Measurements from ENCODE around the gene AARS2.

Gene AARS2

GRCh38 chr6:44268095-44268628 is 45.0 kb downstream of the AARS2 start:
- Histone ChIP-seq H3K36me3 (ENCODE audit: insufficient read depth, low read length) (no peaks in the 10 kb centered on the region), H3K4me2 (ENCODE audit: low read length) (no peak overlapping the region), H3K27ac (ENCODE audit: low read depth, low read length, poor library complexity, severe bottlenecking) (no peak overlapping the region), H3K4me1 (ENCODE audit: insufficient read depth, low read length, severe bottlenecking) (peaks cover 21% of the 10 kb centered on the region), H3F3A (ENCODE audit: insufficient read depth, low read length) (no peaks in the 10 kb centered on the region), H3K4me3 (ENCODE audit: low read depth, low read length, poor library complexity, severe bottlenecking) (no peak overlapping the region), H3K9me2 (ENCODE audit: low read depth, low read length) (no peaks in the 10 kb centered on the region), H3K27me3 (ENCODE audit: insufficient read depth, low read length) (peaks cover 6% of the 10 kb centered on the region; the same call in 1 of the 2 replicates), H3K9ac (ENCODE audit: low read length) (no peak overlapping the region), H2AFZ (ENCODE audit: low read length) (no peak overlapping the region), H3K9me3 (ENCODE audit: low read length) (no peaks in the 10 kb centered on the region), H3K79me2 (ENCODE audit: insufficient read depth, low read length) (no peaks in the 10 kb centered on the region), H4K20me1 (ENCODE audit: insufficient read depth, low read length) (no peaks in the 10 kb centered on the region)
- TF ChIP-seq CTCF (IDR thresholded peaks at IDR 0.05; ENCODE audit: low read length) (peak; percentile 96), EZH2 (IDR thresholded peaks at IDR 0.05; ENCODE audit: borderline replicate concordance, low read length) (no peak)

- TF ChIP-seq CTCF (IDR thresholded peaks at IDR 0.05; ENCODE audit: low read length) (no peak), EZH2 (IDR thresholded peaks at IDR 0.05; ENCODE audit: borderline replicate concordance, low read length) (no peak)
- no peak overlapping the region for H3K27ac ChIP-seq (ENCODE audit: low read depth, low read length, poor library complexity, severe bottlenecking)
- no peaks in the 10 kb centered on the region for H3K9me3 ChIP-seq (ENCODE audit: low read length)
- no peak overlapping the region for H2AFZ ChIP-seq (ENCODE audit: low read length)
- peaks cover 4% of the 10 kb centered on the region; the same call in 1 of the 2 replicates for H3K36me3 ChIP-seq (ENCODE audit: insufficient read depth, low read length)
- H3K9me2 ChIP-seq (ENCODE audit: low read depth, low read length) = no peaks in the 10 kb centered on the region
- H3K4me2 ChIP-seq (ENCODE audit: low read length) = no peak overlapping the region
- H3K4me3 ChIP-seq (ENCODE audit: low read depth, low read length, poor library complexity, severe bottlenecking) = no peak overlapping the region
- H3K4me1 ChIP-seq (ENCODE audit: insufficient read depth, low read length, severe bottlenecking) = peaks cover 31% of the 10 kb centered on the region
- H4K20me1 ChIP-seq (ENCODE audit: insufficient read depth, low read length) = no peaks in the 10 kb centered on the region
- H3F3A ChIP-seq (ENCODE audit: insufficient read depth, low read length) = no peaks in the 10 kb centered on the region
- no peak overlapping the region for H3K9ac ChIP-seq (ENCODE audit: low read length)
- 0 out of 2 replicates have a peak, but pooled peaks cover 6% of the 10 kb centered on the region for H3K27me3 ChIP-seq (ENCODE audit: insufficient read depth, low read length)
- no peaks in the 10 kb centered on the region for H3K79me2 ChIP-seq (ENCODE audit: insufficient read depth, low read length)
Measured at GRCh38 chr6:44267252-44267651, 45.9 kb downstream of the AARS2 start.

- H4K20me1 ChIP-seq (ENCODE audit: insufficient read depth, low read length) = no peaks in the 10 kb centered on the region
- H3K9ac ChIP-seq (ENCODE audit: low read length) = no peak overlapping the region
- no peaks in the 10 kb centered on the region for H3K9me3 ChIP-seq (ENCODE audit: low read length)
- no peaks in the 10 kb centered on the region for H3K79me2 ChIP-seq (ENCODE audit: insufficient read depth, low read length)
- no peak for TF ChIP-seq CTCF (IDR thresholded peaks at IDR 0.05; ENCODE audit: low read length)
- TF ChIP-seq EZH2 (IDR thresholded peaks at IDR 0.05; ENCODE audit: borderline replicate concordance, low read length) = no peak
- peaks cover 38% of the 10 kb centered on the region for H3K4me1 ChIP-seq (ENCODE audit: insufficient read depth, low read length, severe bottlenecking)
- no peaks in the 10 kb centered on the region for H3K9me2 ChIP-seq (ENCODE audit: low read depth, low read length)
- no peak overlapping the region for H3K4me2 ChIP-seq (ENCODE audit: low read length)
- H3F3A ChIP-seq (ENCODE audit: insufficient read depth, low read length) = no peaks in the 10 kb centered on the region
- H3K4me3 ChIP-seq (ENCODE audit: low read depth, low read length, poor library complexity, severe bottlenecking) = no peak overlapping the region
- no peak overlapping the region for H2AFZ ChIP-seq (ENCODE audit: low read length)
- H3K36me3 ChIP-seq (ENCODE audit: insufficient read depth, low read length) = peaks cover 12% of the 10 kb centered on the region; the same call in 1 of the 2 replicates
- 0 out of 2 replicates have a peak, but pooled peaks cover 6% of the 10 kb centered on the region for H3K27me3 ChIP-seq (ENCODE audit: insufficient read depth, low read length)
- H3K27ac ChIP-seq (ENCODE audit: low read depth, low read length, poor library complexity, severe bottlenecking) = no peak overlapping the region
Measured at GRCh38 chr6:44266347-44266746, 46.8 kb downstream of the AARS2 start.

Data from OCI-LY1 (cell line).